IPS-18c (cell line): ENCODE data around the gene NFATC1.
"Not testable (repeated sequence)": the region's sequence is repeated elsewhere in the genome, so short reads cannot be mapped to it uniquely, and the experiment has no call there.

Experiments used
- H3K4me3 ChIP-seq: 2 replicates; pipeline ENCODE4 v1.7.0; 2013; ENCODE audit warnings: low read depth, mild to moderate bottlenecking, low read length, moderate library complexity; ENCODE audit not compliant: insufficient read depth
- H3K9me3 ChIP-seq: one replicate; pipeline ENCODE4 v1.6.1; 2013; ENCODE audit warnings: mild to moderate bottlenecking, low read length, moderate library complexity; ENCODE audit not compliant: control insufficient read depth, insufficient read depth

The NFATC1 gene

GRCh38 chr18:79495591-79496071, 99.9 kb downstream of the NFATC1 start:
- H3K9me3 ChIP-seq, result no peaks in the 10 kb centered on the region
- H3K4me3 ChIP-seq, result no peak overlapping the region

- H3K4me3 ChIP-seq, result no peak overlapping the region
- H3K9me3 ChIP-seq, result no peaks in the 10 kb centered on the region
Measured at GRCh38 chr18:79496237-79496977, 100.7 kb downstream of the NFATC1 start.

GRCh38 chr18:79496978-79497637, 101.4 kb downstream of the NFATC1 start:
- Histone ChIP-seq H3K4me3 (no peak overlapping the region), H3K9me3 (no peaks in the 10 kb centered on the region)

- no peak overlapping the region for H3K4me3 ChIP-seq
Measured at GRCh38 chr18:79497638-79498081, 101.9 kb downstream of the NFATC1 start.

DNA sequence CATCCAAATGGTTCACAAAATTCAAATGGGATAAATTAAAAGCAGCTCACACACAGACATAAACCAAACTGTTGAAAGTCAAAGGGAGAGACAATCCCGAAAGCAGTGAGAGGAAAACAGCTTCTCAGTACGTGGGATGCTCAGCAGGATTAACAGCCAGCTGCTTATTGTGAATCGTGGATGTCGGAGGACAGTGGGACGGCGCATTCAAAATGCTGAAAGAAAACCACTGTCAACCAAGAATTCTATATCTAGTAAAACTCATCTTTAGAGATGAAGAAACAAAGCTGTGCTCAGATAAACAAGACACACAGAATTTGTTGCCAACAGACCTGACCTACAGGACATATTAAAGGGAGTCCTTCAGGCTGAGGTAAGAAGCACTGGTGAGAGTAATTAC, 102.9 kb downstream of the NFATC1 start:
- Histone ChIP-seq H3K9me3 (peaks cover 2% of the 10 kb centered on the region), H3K4me3 (no peak overlapping the region)

More at GRCh38 chr18:79497638-79498081, 101.9 kb downstream of the NFATC1 start:
- H3K9me3 ChIP-seq, result peaks cover under 1% of the 10 kb centered on the region

GRCh38 chr18:79501006-79501405, 105.3 kb downstream of the NFATC1 start:
- H3K9me3 ChIP-seq, result peaks cover 2% of the 10 kb centered on the region
- H3K4me3 ChIP-seq, result no peak overlapping the region

- H3K4me3 ChIP-seq, result no peak overlapping the region
Measured at GRCh38 chr18:79502782-79503181, 107.1 kb downstream of the NFATC1 start.

DNA sequence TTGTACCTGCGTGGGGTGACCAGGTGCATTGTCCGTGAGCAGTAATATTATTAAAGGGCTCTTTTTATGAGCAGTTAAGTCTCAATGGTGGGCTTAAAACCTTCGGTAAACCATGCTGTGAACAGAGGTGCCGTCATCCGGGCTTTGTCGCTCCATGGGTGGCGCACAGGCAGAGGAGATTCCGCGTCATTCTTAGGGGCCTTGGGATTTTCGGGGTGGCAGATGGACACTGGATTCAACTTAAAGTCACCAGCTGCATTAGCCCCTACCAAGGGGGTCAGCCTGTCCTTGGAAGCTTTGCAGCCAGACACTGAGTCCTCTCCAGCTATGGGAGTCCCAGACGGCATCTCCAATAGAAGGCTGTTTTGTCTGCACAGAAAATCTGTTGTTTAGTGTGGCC, 107.7 kb downstream of the NFATC1 start:
- no peak overlapping the region for H3K4me3 ChIP-seq

More at GRCh38 chr18:79502782-79503181, 107.1 kb downstream of the NFATC1 start:
- peaks cover 2% of the 10 kb centered on the region for H3K9me3 ChIP-seq

DNA sequence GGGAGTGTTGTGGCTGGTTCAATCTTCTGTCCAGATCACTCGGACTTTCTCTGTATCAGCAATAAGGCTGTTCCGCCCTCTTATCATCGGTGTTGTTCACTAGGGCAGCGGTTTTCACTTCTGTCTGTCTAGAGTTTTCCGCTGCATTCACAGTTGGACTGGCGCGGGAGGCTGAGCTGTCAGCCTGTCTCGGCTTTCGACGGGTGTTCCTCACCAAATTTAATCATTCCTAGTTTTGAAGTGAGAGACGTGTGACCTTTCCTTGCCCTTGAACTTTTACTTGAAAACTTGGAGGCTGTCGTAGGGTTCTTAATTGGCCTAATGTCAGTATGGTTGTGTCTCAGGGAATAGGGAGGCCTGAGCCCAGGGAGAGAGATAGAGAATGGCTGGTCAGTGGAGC, 108.3 kb downstream of the NFATC1 start:
- Histone ChIP-seq H3K4me3 (no peak overlapping the region), H3K9me3 (peaks cover 2% of the 10 kb centered on the region)

More for the DNA sequence above, 107.7 kb downstream of the NFATC1 start:
- H3K9me3 ChIP-seq, result peaks cover 2% of the 10 kb centered on the region

- H3K4me3 ChIP-seq, H3K9me3 ChIP-seq: not testable (repeated sequence)
Measured at GRCh38 chr18:79504495-79504894, 108.8 kb downstream of the NFATC1 start.

DNA sequence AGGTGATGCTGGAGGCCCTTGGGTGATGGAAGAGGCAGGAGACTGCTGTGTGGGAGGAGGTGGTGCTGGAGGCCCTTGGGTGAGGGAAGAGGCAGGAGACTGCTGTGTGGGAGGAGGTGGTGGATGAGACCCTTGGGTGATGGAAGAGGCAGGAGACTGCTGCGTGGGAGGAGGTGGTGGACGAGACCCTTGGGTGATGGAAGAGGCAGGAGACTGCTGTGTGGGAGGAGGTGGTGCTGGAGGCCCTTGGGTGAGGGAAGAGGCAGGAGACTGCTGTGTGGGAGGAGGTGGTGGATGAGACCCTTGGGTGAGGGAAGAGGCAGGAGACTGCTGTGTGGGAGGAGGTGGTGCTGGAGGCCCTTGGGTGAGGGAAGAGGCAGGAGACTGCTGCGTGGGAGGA, 109.7 kb downstream of the NFATC1 start:
- not testable (repeated sequence) for H3K4me3 ChIP-seq, H3K9me3 ChIP-seq

- peaks cover 2% of the 10 kb centered on the region for H3K9me3 ChIP-seq
- no peak overlapping the region for H3K4me3 ChIP-seq
Measured at GRCh38 chr18:79506191-79507075, 110.7 kb downstream of the NFATC1 start.

DNA sequence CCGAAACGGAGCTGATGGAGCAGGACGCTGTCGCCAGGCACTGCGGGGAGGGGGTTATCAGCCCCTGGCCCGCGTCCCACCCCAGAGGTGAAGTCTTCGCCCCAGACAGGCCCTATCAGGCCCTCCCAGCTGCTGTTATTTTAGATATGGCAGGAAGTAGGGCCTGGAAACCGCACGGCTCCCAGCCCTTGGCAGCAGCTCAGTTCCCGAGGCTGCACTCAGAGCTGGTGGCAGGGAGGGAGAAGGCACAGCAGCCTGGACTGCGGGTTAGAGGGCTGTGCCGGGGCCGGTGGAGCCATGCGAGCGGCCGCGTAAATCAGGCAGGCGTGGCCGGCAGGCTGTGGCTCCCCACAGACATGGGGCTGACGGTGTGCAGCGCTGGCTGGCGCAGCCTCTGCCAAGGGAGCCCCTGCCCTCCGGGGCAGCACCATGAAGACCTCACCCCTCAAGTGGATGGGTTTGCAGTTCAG, 111.4 kb downstream of the NFATC1 start:
- no peak overlapping the region for H3K4me3 ChIP-seq

DNA sequence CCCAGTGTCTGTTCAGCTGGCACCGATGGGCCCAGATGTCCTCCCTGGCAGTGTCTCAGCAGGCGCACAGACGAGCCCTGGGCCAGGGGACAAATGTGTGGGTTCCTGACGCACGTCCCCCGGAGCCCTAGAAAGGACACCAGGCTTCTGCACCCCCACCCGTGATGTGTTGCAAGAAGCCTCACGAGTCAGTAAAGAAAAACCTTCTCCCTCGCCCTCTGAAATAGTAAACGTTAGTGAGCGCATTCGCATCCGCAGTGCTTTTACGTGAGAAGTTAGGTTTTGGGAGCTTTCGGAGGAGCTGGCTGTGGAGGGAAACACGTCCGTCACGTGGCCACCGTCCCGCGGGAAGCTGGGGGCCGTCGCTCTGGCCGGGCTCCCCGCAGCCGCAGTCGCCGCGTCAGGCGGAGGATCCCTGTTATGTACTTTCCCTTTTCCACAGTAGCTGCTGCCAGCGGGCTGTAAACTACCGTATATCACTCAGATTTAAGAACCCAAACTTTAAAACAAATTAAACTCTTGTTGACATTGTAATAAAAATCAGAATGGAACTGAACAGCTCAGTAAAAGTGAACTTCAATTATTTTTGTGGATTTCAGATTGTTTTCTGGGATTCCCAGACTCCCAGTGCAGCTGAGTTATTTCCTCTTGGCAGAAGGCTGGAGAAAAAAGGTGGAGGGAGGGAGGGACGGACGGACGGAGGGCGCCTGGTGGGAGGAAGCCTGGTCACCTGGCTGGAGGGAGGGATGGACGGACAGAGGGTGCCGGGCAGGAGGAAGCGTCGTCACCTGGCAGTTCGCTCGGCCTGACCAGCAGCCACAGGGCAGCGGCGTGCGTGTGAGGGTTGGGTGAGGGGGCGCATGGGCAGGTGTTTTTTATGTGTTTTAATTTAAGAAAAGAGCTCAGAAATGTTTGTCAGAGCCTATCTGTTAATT, 112.1 kb downstream of the NFATC1 start:
- Histone ChIP-seq H3K9me3 (peaks cover under 1% of the 10 kb centered on the region), H3K4me3 (no peak overlapping the region)

More for the DNA sequence above, 111.4 kb downstream of the NFATC1 start:
- peaks cover 2% of the 10 kb centered on the region for H3K9me3 ChIP-seq

GRCh38 chr18:79508565-79509535, 113.1 kb downstream of the NFATC1 start:
- H3K4me3 ChIP-seq, result no peak overlapping the region
- no peaks in the 10 kb centered on the region for H3K9me3 ChIP-seq
